Activated naive CD8-positive, alpha-beta T cell treated with anti-CD3 and anti-CD28 coated beads for 36 hours (primary cell): ENCODE results near the gene LIN7B. TPM values are rescaled to one million over a fixed set of nuclear protein-coding genes. Genes with fewer than 3 reads are reported as not detected.

ENCODE experiments used
- DNase-seq: peaks from one replicate; pipeline ENCODE4 v3.0.0; 2021
- H3K27ac Mint-ChIP-seq: one replicate; pipeline ENCODE4 v1.8.0; 2022; ENCODE audit warnings: mild to moderate bottlenecking, moderate library complexity, mixed read lengths
- H3K27me3 Mint-ChIP-seq: one replicate; pipeline ENCODE4 v1.8.0; 2022; ENCODE audit warnings: mild to moderate bottlenecking, mixed read lengths
- H3K36me3 Mint-ChIP-seq: one replicate; pipeline ENCODE4 v1.8.0; 2021; ENCODE audit warnings: mild to moderate bottlenecking, mixed read lengths
- H3K4me1 Mint-ChIP-seq: one replicate; pipeline ENCODE4 v1.8.0; 2021; ENCODE audit warnings: mixed read lengths
- H3K4me3 Mint-ChIP-seq: one replicate; pipeline ENCODE4 v1.8.0; 2022; ENCODE audit warnings: mild to moderate bottlenecking, moderate library complexity, mixed read lengths
- H3K9me3 Mint-ChIP-seq: one replicate; pipeline ENCODE4 v1.8.0; 2022; ENCODE audit warnings: mixed read lengths
- total RNA-seq, 2 experiments: library from RNA; stranded (reverse); gene quantifications; one replicate each; pipeline ENCODE4 v1.2.3, GENCODE V29; 2021

The LIN7B gene
- total RNA-seq, 2 experiments from 2014 or later: 2.2 to 2.5 TPM

- Mint-ChIP-seq H3K27ac (no peak within 1 kb of the TSS), H3K27me3 (peaks cover 92% of the 10 kb centered on the region), H3K36me3 (peaks cover 2% of the 10 kb centered on the region), H3K4me1 (peaks cover 8% of the 10 kb centered on the region), H3K4me3 (no peak within 1 kb of the TSS), H3K9me3 (peaks cover 2% of the 10 kb centered on the region)
- DNase-seq: no peak
These were observed 41.0 kb downstream of the LIN7B start, which contains the start of gene HRC for GRCh38 chr19:49155005-49155819. Gene HRC, minus strand, starts transcription at chr19:49155396. Its CDS starts 159 bp downstream, at chr19:49155237.

- peaks cover 2% of the 10 kb centered on the region for H3K9me3 Mint-ChIP-seq
- peaks cover 94% of the 10 kb centered on the region for H3K27me3 Mint-ChIP-seq
- H3K4me3 Mint-ChIP-seq: no peak overlapping the region
- H3K4me1 Mint-ChIP-seq: peaks cover 8% of the 10 kb centered on the region
- no peak overlapping the region for H3K27ac Mint-ChIP-seq
- DNase-seq: no peak
- no peaks in the 10 kb centered on the region for H3K36me3 Mint-ChIP-seq
These were observed 41.7 kb downstream of the LIN7B start for GRCh38 chr19:49155820-49156346.

DNA sequence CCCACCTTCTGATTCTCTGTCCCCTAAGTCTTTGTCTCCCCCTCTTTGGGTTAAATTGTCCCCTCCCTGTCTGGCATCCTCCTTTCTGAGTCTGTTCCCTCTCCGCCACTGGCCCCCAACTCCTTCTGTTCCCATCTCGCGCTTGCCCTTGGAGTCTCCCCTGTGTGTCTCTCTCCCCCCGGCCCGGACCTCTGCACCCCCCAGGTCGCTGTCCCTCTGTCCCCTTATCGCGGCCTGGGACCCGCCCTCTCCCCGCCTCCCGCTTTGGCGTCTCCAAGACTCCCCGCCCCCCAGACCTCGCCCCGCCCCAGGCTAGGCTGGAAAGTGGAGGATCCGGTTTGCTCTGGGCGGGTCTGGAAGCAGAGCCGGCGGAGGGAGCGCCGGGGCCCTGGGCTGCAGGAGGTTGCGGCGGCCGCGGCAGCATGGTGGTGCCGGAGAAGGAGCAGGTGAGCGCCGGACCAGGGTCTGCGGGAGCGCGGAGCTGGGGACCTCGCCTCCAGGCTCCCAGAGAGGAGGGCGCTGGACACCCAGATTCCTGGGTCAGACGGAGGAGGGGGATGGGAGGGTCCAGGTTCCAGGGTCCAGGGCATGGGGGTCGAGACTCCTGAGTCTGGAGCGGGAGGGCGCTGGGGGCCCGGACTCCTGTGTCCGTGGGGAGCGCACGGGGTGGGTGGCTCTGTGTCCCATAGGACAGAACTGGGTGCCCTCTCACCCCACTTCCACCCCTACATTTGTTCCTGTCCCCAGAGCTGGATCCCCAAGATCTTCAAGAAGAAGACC lies 43.5 kb downstream of the LIN7B start, which contains the start of gene TRPM4:
Gene TRPM4, plus strand, starts transcription at position 348 of the 780 bp plus-strand sequence. Its CDS starts 75 bp downstream, at position 423.
- Mint-ChIP-seq H3K4me1 (peaks cover 4% of the 10 kb centered on the region), H3K4me3 (peak within 1 kb of the TSS; percentile 46), H3K27ac (no peak within 1 kb of the TSS), H3K27me3 (peaks cover 81% of the 10 kb centered on the region), H3K9me3 (no peaks in the 10 kb centered on the region), H3K36me3 (no peaks in the 10 kb centered on the region)
- peak; percentile 60 for DNase-seq

- H3K36me3 Mint-ChIP-seq: no peaks in the 10 kb centered on the region
- no peak for DNase-seq
- no peak overlapping the region for H3K4me3 Mint-ChIP-seq
- peaks cover 4% of the 10 kb centered on the region for H3K4me1 Mint-ChIP-seq
- H3K27ac Mint-ChIP-seq: no peak overlapping the region
- H3K27me3 Mint-ChIP-seq: peaks cover 56% of the 10 kb centered on the region
- no peaks in the 10 kb centered on the region for H3K9me3 Mint-ChIP-seq
These were observed 46.5 kb downstream of the LIN7B start for GRCh38 chr19:49160450-49161189.

DNA sequence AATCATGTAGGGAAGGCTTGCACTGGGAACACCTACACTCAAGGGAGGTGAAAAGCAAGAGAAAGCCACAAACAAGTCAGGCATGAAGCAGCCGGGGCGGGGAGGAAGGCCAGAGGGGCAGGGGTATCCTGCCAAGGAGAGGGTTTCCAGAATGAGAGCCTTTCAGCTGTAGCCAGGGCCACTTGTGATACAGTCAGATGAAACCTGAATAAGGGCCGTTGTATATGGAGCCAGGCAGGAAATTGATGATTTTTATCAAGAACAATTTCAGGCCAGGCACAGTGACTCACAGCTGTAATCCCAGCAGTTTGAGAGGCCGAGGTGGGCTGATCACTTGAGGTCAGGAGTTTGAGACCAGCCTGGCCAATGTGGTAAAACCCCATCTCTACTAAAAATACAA lies 47.8 kb downstream of the LIN7B start:
- peaks cover 4% of the 10 kb centered on the region for H3K4me1 Mint-ChIP-seq
- H3K27ac Mint-ChIP-seq: no peak overlapping the region
- no peak for DNase-seq
- no peaks in the 10 kb centered on the region for H3K9me3 Mint-ChIP-seq
- peaks cover 54% of the 10 kb centered on the region for H3K27me3 Mint-ChIP-seq
- no peaks in the 10 kb centered on the region for H3K36me3 Mint-ChIP-seq
- H3K4me3 Mint-ChIP-seq: no peak overlapping the region

- H3K27ac Mint-ChIP-seq: no peak overlapping the region
- no peak overlapping the region for H3K4me3 Mint-ChIP-seq
- no peaks in the 10 kb centered on the region for H3K36me3 Mint-ChIP-seq
- no peak for DNase-seq
- H3K27me3 Mint-ChIP-seq: peaks cover 23% of the 10 kb centered on the region
- no peaks in the 10 kb centered on the region for H3K9me3 Mint-ChIP-seq
- no peaks in the 10 kb centered on the region for H3K4me1 Mint-ChIP-seq
These were observed 51.1 kb downstream of the LIN7B start for GRCh38 chr19:49165111-49165750.

DNA sequence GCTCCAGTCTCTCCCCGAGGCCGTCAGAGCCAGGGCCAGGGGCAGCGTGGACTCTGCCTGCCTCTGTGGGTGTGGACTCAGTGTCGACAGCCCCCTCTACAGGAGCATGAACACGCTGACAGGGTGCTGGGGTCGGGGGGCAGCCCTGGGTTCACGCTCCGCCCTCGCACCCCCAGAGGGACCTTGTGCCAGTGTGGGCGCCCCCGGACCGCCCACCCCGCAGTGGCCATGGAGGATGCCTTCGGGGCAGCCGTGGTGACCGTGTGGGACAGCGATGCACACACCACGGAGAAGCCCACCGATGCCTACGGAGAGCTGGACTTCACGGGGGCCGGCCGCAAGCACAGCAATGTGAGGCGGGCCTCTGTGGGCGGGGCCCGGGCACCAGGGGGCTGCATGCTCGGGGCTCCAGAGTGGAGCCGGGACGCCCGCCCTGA lies 51.7 kb downstream of the LIN7B start:
- Mint-ChIP-seq H3K4me3 (no peak overlapping the region), H3K36me3 (no peaks in the 10 kb centered on the region), H3K27ac (no peak overlapping the region), H3K9me3 (no peaks in the 10 kb centered on the region), H3K4me1 (no peaks in the 10 kb centered on the region), H3K27me3 (peaks cover 22% of the 10 kb centered on the region)
- DNase-seq: no peak

DNA sequence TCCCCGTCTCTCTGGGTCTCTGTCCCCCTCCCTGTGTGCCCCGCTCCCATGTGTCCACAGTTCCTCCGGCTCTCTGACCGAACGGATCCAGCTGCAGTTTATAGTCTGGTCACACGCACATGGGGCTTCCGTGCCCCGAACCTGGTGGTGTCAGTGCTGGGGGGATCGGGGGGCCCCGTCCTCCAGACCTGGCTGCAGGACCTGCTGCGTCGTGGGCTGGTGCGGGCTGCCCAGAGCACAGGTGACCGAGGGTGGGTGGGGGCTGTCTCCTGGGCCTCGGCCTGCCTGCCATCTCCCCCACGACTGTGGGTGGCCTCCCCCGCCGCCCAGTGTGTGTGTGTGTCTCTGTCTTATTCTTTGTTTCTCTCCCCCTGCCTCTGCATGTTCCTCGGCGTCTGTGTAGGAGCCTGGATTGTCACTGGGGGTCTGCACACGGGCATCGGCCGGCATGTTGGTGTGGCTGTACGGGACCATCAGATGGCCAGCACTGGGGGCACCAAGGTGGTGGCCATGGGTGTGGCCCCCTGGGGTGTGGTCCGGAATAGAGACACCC lies 53.8 kb downstream of the LIN7B start:
- no peak for DNase-seq

More for the DNA sequence above, 53.8 kb downstream of the LIN7B start:
- Mint-ChIP-seq H3K9me3 (no peaks in the 10 kb centered on the region), H3K36me3 (no peaks in the 10 kb centered on the region), H3K4me3 (no peak overlapping the region), H3K27ac (no peak overlapping the region), H3K4me1 (no peaks in the 10 kb centered on the region), H3K27me3 (peaks cover 19% of the 10 kb centered on the region)

Other genes with a start within 250 kb of the LIN7B start
- 1 to 10 TPM; 5.8 to 7.6 TPM for gene PLEKHA4, start 245.8 kb upstream of the LIN7B start, total RNA-seq
- 10 to 100 TPM; 60.8 to 65.4 TPM for gene PPP1R15A, start 241.9 kb upstream of the LIN7B start, total RNA-seq
- under 1 TPM; 0.12 to 0.16 TPM for gene TULP2, start 215.6 kb upstream of the LIN7B start, total RNA-seq
- 10 to 100 TPM; 90.6 to 91.7 TPM for gene NUCB1, start 214.1 kb upstream of the LIN7B start, total RNA-seq
- 1 to 10 TPM in 1 of 2 experiments, under 1 TPM in 1; 0.74 to 1.1 TPM for gene DHDH, start 180.7 kb upstream of the LIN7B start, total RNA-seq
- gene BAX, start 159.5 kb upstream of the LIN7B start, total RNA-seq: 100 to 1,000 TPM; 191 TPM
- gene FTL, start 149.1 kb upstream of the LIN7B start, total RNA-seq: 1,000 to 10,000 TPM; 1,137 to 1,177 TPM
- gene GYS1, start 121.1 kb upstream of the LIN7B start, total RNA-seq: 10 to 100 TPM; 48.9 to 57.6 TPM
- gene RUVBL2, start 120.5 kb upstream of the LIN7B start, total RNA-seq: 100 to 1,000 TPM; 187 to 189 TPM
- not detected for gene LHB, start 97.3 kb upstream of the LIN7B start, total RNA-seq
- gene CGB3, start 90.0 kb upstream of the LIN7B start, total RNA-seq: not detected
- gene CGB2, start 82.5 kb upstream of the LIN7B start, total RNA-seq: not detected
- gene CGB1, start 77.5 kb upstream of the LIN7B start, total RNA-seq: not detected
- not detected for gene CGB5, start 70.5 kb upstream of the LIN7B start, total RNA-seq
- not detected for gene CGB8, start 65.3 kb upstream of the LIN7B start, total RNA-seq
- gene CGB7, start 56.6 kb upstream of the LIN7B start, total RNA-seq: not detected
- not detected for gene NTF4, start 49.6 kb upstream of the LIN7B start, total RNA-seq
- gene KCNA7, start 41.7 kb upstream of the LIN7B start, total RNA-seq: not detected
- gene SNRNP70, start 28.9 kb upstream of the LIN7B start, total RNA-seq: 100 to 1,000 TPM; 205 to 230 TPM
- gene C19orf73, start 4.8 kb downstream of the LIN7B start, total RNA-seq: 1 to 10 TPM; 1.0 to 1.3 TPM
- 1 to 10 TPM; 3.2 to 4.3 TPM for gene PPFIA3, start 5.2 kb downstream of the LIN7B start, total RNA-seq
- not detected for gene HRC, start 41.0 kb downstream of the LIN7B start, total RNA-seq
- not detected for gene TRPM4, start 43.4 kb downstream of the LIN7B start, total RNA-seq
- gene SLC6A16, start 210.8 kb downstream of the LIN7B start, total RNA-seq: 1 to 10 TPM in 1 of 2 experiments, under 1 TPM in 1; 0.86 to 1.4 TPM
- gene CD37, start 221.0 kb downstream of the LIN7B start, total RNA-seq: 100 to 1,000 TPM; 110 to 114 TPM
- not detected for gene TEAD2, start 248.0 kb downstream of the LIN7B start, total RNA-seq
- not detected for gene DKKL1, start 249.5 kb downstream of the LIN7B start, total RNA-seq